HG02571 (cell line): ENCODE data around the gene MAPKAP1.

Experiments used
- ATAC-seq: cut with Tn5 transposase; IDR thresholded peaks from one replicate; pipeline ENCODE4 v1.9.1; 2021; ENCODE audit warnings: mild to moderate bottlenecking, moderate library complexity; ENCODE audit not compliant: unreplicated experiment

The MAPKAP1 gene

DNA sequence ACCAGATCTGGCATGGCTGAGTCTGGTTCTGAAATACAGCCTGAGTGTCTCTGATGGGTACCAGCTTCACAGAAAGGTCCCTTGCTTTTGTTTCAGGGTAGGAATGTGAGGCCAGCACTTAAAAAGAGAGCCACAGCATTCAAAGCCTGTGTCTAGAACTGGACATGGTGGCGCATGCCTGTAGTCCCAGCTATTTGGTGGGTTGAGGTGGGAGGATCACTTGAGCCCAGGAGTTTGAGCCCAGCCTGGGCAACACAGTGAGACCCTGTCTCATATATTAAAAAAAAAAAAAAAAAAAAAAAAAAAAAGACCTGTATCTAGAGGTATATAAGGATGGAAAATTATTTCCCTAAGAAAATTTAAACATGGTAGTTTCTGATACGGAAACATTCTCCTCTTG, 243.1 kb downstream of the MAPKAP1 start:
- no peak for ATAC-seq

DNA sequence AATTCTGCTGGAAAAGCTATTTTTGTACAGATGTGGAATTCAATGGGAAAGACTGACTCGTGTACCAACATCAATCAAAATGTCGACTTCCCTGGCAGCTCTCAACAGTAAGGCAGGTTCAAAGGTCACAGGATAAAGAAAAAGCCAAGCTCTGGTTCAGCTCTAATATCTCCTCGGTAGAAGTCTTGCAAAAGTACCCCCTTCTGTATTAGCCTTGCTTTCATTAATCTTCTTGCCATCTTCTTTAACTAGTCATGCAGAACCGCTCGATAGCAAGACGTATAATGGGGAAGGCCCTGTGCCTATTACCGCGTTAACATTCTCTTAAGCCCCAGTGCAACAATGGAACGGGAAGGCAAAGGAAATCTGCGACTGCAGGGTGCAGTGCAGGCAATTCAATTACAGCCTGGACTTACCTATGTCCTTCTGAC, 244.1 kb downstream of the MAPKAP1 start:
- no peak for ATAC-seq

DNA sequence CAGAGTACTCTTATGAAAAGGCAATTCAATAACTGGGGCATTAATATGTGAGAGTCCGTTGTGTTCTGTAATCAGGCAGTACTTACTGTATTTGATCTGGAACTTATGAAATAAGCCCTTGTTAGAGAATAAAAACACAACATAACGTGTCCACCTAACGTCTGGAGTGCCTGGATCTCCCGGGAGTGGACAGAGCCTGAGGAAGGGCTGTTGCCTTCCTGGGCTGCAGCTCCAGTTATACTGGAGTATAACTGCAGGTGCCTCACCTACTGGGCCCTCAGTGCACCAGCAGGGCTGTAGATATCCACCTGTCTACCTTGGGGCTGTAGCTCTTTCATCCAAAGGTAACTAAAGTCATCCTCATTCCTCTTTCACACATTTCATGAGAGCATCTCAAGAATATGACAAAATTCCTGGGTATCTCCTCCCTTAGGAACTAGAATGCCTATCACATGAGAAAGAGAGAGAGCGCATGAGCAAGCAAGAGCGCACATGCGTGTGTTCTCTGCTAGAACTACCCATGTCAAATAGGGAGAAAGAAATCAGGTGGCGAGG, 245.3 kb downstream of the MAPKAP1 start:
- ATAC-seq = no peak

DNA sequence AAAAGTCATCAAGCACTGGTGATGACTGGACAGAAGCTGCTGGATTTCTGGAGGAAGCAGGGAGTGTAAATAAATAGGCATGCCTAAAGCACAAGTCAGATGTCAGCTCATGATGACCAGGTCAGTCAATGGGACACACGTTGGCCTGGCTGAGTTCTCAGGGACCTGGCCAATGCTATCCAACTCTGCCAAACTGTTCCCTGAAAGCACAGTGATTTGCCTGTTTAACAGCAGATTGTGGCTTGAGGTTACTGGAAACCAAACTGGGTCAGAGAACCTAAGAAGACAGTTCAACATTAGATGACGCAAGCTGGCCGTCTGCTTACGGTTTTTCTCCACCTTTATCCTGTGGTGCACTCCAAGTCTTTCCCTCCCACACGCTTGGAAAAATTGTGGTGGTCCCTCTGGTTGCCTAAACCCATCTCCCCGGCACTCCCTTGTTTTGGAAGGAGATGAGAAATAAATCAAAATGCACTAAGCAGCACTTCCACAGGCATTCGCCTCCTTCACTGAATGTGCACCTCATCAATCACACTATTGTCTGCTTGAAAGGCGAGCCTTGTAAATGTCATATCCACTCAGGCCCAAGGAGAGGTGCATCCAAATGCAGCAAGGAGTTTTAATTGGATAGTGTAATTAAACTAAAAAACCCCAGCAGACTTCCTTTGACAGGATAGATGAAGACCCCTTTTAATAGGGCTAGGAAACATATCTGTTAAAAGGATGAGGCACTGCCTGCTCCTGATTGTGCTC, 245.9 kb downstream of the MAPKAP1 start:
- no peak for ATAC-seq

DNA sequence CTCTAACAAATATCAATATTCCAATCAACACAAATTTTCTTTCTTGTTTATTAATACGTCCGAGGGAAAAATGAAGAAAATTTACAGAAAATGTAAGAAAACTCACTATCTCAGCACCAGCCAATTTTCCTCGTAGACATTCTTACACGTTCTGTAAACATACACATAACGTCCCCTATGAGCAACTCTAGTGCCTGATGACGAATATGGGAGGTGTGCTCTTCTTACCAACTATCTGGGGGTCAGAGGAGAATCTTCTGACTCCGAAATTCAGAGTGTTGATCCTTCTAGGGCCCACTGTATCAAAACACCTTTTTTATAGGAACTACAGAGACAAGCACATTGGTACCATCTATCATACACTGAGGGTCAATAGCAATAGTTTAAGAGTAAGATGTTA, 246.7 kb downstream of the MAPKAP1 start:
- no peak for ATAC-seq

DNA sequence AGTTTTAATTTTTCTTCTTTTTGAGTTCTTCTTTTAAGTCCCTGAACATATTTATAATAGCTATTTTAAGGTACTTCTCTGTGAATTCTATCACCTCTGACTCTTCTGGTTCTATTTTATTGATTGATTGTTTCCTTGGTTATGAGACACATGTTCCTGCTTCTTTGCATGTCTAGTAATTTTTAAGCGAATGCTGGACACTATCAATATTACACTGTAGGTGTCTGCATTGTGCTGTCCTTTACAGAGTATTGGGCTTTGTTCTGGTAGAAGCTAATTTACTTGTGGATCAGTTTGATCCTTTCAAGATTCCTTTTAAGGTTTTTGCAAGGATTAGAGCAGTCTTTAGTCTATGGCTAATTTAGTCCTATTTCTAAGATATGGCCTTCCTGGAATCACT, 249.7 kb downstream of the MAPKAP1 start:
- no peak for ATAC-seq

DNA sequence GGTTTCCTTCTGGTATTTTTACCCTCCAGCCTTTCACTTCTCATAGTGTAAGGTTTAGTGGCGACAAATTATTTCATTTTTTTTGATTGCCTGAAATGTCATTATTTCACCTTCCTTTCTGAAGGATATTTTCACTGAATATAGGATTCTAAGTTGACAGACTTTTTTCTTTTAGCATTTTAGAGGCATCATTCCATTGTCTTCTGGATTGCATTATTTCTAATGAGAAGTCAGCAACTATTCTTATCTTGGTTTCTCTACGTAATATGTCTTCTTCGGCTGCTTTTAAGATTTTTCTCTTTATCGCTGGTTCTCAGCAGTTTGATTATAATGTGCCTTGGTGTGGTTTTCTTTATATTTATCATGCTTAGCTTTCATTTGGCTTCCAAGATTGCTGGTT, 251.1 kb downstream of the MAPKAP1 start:
- no peak for ATAC-seq

DNA sequence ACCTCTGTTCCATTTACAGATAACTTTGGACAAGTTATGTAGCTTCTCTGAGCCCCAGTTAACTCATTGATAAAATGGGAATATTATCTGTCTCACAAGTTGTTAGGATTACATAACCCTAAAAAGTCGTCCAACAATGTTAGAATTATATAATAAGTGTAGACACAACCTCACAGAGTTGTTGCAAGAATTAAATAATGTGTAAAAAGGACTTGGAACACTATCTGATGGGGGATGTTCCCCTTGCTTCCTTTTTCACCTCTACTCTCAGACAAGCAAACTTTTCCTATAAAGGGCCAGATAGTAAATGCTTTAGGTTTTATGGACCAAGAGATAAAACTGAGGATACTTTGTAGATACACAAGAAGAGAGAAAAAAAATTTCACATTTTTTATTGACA, 251.9 kb downstream of the MAPKAP1 start:
- ATAC-seq = no peak

DNA sequence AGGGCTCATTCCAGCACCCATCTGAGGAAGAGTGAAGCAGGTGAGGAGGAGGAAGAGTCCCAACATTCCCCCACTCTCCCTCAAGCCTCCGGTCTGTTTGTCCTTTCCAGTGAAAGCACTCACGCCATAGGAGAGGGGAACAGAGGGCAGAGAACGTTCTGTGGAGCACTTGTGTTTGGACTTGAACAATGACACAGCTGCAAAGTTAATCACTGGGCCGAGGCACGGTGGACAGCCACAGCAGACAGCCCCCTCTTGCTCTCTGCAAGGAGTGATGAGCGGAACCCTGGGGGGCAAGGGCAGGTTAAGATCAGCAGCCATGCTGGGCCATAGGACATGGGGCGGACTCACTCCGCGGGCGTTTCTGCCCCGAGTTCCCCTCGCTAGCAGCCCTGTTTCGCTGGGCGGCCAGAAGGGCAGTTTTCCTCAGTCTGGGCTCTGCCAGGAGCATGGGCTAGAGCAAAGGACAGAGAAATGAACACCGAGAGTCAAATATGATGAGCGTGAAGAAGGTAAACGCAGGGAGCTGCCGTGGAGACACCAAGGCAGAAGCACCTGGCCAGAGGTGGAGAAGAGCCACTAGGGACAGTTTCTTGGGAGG, 259.7 kb downstream of the MAPKAP1 start:
- no peak for ATAC-seq

DNA sequence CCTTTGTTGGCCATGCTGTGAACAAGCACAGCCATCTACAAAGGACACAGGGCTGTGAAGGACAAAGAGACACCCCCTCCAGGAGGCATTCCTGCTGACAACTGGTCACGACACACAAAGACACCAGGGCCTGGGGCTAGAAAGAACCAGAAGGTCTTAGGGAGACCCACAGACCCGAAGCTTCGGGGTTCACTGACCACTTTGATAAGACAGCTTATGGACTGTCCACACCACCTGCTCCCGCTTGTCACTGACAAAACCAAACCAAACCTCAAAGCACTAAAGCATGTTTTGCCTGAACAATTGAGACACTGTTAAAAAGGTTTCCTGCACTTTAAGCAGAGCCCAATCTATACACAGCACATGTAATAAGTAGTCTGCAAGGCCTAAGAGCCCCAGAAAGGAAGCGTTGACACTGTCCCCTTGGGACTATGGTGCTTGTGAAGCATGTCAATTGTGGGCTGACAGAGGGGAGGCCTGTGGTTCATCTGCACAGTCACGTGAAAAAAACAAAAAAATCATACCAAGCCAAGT, 260.4 kb downstream of the MAPKAP1 start:
- ATAC-seq = peak; percentile 51

DNA sequence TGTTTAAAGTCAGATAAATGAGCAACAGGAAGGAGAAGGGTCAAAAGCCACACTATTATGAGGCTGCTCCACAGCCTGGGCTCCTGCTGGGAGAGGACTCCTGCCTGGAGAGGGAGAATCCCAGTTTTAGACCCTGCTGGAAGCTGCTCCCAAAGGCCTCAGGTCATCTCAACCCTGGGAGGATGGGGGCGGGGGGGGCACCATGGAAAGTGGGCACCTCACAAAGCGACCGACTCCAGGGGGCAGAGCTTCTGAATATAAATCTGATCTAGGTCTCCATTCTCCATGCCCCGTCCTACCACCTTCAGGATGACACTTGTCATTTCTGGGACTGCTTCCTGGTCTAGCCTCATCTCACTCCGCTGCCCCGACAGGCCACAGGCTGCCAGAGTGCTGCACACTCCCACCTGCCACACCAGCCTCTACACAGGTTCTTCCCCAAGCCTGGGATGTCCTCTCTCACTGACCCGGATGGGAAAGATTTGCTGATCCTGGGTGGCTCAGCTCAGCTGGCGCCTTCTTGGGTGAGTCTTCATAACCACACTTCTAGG, 262.0 kb downstream of the MAPKAP1 start:
- no peak for ATAC-seq

DNA sequence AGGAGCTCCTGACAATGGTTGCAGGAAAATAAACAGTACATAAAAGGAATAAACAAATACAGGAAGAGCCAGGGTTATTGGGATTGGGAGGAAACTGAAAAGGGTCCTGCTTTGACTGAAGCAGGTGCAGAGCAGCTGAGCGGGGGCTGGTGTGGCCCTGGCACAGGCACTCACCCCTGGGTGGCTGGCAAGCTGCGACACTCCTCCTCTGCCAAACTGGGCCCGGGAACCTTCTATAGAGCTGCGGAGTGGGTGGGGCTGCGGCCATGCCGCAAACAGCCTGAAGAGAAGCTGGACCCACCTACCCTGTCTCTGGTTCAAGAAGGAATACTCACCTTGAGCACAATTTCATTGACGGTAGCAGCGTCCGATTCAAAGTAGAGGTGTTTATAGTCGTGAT, 262.8 kb downstream of the MAPKAP1 start:
- ATAC-seq = no peak

DNA sequence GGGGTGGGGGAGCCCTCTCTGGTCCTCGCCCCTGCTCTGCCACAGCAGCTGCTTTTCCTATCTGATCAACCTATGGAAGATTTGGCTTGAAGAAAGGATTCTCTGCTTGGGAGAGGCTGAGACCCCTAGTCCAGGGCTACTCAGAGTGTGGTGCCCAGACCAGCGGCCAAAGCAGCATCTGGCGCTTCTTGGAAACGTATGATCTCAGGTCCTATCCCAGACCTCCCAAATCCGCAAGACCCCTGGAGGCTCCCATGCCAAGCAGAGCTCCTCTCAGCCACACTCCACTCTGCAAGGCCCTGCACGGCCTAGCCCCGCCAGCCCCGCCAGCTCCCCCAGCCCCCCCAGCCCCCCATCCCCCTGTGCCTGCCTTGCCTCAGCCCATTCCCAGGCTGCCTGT, 263.6 kb downstream of the MAPKAP1 start:
- no peak for ATAC-seq

DNA sequence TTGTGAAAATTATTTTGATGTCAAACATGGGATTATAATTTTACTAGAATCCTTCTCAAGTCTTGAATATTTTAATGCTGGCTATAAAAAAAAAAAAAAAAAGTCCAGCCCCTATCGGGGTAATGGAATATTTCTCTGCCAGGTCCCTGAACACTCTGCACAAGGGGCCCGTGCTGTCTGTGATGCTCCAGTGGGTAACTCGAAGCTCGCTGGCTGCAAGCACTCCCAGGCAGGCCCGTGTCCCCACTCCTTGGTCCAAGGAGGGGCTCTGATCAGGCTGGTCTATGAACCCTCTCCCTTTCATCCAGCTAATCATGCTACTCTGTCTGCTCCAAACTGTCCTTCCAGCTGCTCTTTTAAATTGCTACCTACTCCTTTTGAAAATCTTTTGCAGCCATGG, 264.6 kb downstream of the MAPKAP1 start:
- ATAC-seq = no peak

DNA sequence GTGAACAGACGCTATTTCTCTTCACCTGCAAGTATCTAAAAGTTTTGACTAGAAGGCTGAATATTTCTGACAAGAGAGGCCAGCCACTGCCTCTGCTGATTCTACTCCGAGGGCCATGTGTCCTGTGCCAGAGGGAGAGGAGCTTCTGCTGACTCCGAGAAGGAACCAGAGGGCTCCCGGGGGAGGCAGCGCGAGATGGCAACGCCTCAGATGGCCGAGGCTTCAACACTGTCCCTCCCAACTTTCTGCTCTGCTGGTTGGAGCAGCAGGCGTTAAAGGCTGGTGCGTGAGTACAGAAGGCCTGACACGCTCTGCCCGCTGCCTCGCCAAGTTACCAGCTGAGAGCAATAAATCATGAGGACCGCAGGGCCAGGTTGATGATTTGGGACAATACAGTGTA, 266.6 kb downstream of the MAPKAP1 start:
- ATAC-seq = no peak

DNA sequence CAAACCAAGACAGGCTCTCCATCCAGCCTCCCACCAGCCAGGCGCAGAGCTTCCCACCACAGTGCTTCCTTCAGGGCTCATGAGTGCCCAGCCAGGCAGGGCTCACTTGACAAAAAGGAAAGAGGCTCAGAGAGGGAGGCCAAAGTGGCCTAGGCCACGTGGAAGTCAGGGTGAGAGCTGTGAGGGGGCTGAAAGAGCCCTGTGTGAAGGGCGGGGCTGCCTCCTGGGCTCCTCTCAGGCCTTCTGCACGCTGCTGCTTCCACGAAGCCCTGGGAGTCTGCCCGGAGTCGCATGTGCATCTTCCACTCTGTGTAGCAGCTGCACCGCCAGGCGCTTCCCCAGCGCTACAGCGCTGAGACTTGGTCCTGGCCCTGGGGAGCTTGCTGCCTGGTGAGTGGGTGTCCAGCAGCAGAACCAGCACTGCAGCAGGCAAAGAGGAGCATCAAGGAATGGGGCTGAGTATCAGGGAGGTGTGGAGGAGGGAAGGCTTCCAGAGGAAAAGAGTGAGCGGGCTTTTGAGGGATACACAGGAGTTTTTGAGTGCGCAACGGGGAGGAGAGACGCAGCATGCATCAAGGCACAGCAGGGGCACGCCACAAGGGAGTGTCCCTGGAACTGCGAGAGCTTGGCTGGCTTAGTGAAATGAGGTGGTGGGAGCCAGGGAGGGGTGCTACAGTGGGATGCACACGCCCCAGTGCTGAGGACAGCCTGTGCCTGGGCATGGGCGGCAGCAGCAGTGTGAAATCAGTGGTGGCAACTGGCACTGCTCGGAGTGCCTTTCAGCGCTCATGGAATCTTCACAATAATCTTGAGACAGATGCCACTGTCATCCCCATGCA, 267.4 kb downstream of the MAPKAP1 start:
- no peak for ATAC-seq

DNA sequence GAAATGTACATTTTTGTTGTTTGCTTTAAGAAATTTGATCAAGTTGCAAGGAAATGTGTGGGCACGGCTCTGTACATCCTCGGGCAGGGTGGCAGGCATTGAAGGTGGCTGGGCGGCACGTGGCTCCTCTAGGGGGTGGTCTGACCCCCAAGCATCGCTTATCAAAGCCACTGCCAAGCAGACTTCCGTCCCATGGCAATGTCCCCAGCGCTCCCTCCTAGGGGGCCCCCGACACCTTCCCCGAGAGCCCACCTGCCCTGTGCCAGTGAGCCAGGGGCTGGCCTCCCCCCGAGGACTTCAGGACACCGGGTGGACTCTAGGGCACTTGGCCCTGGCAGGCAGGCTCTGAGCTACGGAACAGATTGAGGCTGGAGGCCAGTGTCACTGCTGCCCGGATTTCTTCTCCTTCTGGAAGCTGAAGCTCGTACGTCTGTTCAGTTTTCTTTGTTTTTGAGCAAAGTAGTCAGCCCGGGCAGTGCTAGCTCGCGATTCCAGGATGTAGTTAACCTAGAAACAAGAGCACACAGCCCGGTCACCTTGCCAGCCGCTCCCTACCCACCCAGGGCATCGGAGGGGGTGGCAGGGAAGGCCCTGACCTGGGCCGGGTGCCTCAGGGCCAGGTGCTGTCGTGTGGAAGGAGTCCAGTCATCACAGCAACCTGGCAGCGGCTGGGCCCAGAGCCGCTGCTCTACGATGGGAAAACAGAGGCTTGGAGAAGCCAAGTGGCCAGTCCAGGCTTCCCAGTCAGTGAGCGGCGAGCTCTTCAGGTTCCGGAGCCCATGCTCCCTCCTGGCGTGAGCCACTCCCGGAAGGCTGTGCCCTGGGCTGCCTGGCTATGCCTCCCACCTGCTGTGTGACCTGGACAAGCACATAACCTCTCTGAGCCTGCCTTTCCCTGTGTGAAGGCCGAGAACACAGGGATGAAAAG, 268.2 kb downstream of the MAPKAP1 start:
- ATAC-seq = no peak

DNA sequence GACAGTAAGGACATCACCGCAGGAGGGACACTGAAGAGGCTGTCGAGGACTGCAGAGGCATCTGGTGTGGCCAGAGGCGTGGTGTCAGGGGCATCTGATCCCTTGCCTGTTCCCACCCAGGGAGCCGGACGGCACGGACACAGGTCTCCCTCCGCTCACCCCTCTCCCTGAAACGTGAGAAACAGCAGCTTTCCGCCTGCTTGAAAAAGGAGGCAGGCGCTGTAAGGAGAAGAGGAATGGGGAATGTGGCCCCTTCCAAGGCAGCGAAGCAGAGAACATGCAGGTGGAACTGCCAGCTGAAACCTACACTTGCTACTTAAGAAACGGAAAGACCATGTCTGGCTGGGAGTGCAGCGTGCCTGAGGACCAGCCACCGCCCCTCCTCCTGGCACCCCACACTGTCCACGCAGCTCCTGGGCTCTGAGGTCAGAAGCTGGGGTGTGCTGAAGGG, 269.2 kb downstream of the MAPKAP1 start:
- no peak for ATAC-seq

DNA sequence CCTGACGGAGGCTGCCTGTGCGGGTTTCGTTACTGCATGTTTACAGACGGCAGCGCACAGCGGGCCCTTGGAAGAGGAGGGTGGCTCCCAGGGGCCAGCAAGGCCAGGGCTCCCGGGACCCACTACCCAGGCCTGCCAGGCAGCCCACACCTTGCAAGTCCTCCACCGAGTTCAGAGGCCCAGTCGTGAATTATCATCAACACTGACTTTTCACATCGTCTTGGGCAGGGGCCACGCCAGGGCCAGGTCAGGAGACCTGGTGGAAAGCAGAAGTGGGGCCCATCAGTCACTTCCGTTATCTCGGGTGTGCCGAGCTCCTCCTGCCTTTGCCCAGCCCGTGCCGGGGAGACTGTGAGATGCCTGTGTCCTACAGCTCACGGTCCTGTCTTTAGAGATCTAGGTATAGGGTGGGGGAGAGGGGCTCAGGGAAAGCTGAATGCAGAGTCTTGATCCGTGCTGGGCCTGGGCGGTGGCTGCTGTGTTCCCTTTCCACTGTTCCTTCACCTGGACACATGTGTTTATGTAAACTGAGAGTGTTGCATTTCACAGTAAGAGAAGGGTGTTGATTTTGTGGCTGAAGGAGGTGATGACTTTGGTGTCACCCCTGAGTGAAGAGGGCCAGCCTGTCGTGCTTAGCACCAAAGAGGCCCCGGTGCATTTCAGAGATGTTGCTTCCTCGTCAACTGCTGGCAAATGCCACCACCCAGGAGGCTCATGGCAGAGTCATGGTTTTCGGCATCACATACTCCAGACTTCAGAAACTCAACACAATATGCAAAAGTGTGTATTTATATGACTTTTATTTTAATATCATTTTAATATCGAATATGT, 270.2 kb downstream of the MAPKAP1 start:
- ATAC-seq = no peak
